Hematopoietic multipotent progenitor cell treated with erythropoietin and hydrocortisone succinate and interleukin-3 and kit ligand, for 8 days (in vitro differentiated cells): ENCODE measurements around the gene P2RX4.
"Not testable (repeated sequence)": the region's sequence is repeated elsewhere in the genome, so short reads cannot be mapped to it uniquely, and the experiment has no call there.

ENCODE experiments used
- DNase-seq: peaks from one replicate; pipeline ENCODE4 v3.0.0-alpha.2; 2015

Gene P2RX4

DNA sequence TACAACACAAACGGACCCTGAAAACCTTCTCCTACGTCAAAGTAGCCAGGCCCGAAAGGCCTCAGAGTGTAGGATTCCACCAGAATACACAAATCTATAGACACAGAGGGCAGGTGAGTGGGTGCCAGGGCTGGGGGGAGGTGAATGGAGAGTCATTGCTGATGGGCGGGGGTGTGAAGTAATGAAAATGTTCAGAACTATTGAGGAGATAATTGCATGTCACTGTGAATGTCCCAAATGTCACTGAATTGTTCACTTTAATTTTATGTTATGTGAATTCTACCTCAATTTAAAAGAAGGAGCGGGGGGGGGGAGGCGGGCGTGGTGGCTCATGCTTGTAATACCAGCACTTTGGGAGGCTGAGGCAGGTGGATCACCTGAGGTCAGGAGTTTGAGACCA lies 36.0 kb downstream of the P2RX4 start:
- no peak for DNase-seq

DNA sequence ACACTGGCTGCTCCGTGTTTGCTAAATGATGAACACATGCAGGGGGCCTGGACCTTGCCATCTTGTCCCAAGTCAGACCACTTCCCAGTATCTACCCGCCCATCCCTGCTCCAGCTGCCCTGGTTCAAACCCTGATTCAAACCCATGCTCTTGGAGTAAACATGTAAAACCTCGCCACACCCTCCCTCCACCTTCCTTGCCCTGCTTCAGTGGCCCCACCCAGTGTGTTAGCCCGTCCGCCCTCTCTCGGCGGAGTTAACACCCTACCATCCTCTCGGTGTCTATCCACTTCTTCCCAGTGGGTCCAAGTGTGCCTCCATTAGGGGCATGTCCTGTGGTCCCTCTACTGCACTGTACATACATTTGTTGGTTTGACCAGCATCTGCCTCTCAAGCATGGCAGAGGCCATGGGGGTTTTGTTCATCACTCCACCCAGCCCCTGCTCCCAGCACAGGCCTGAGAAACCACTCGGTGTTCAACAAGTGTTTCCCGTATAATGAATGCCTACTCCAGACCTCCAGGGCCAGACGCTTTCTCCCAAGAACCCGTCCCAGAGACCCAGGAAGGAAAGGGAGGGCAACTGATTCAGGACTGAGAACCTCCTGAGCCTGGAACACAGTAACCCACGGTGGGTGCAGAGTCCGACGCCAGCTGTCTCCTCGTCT lies 37.1 kb downstream of the P2RX4 start:
- DNase-seq = no peak

DNA sequence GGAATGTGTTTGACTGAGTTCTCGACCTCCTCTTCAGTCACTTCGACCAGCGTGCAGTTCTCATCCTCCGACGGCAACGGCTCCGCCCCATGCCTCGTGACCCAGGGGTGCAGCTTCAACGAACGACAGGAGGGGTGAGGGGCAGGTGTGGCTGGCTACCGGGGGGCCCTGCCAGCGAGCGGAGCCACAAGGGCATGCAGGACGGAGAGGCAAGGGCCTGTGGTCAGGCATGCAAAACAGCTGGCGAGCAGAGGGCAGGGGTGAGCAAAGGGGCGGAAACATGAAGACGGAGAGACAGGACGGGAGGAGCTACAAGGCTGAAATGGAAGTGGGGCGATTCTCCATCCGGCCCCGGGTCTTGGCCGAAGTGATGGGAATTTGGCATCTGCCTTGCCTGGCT lies 38.7 kb downstream of the P2RX4 start:
- DNase-seq = no peak

DNA sequence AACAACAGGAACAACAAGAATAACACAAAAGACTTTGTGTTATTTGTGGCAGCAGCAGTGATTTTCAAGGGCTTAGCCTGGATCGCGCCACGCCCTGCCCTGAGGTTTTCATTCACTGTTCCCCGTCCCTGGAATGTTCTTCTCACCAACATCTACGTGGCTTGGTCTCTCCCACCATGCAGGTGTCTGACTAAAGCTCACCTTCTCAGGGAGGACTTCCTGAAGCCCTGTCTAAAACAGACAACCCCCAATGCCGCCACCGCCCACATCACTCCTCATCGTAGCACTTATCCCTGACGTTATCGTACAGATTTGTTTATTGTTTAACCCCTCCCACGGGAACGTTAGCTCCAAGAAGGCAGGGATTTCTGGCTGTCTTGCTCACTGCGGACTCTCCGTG lies 40.4 kb downstream of the P2RX4 start:
- no peak for DNase-seq

DNA sequence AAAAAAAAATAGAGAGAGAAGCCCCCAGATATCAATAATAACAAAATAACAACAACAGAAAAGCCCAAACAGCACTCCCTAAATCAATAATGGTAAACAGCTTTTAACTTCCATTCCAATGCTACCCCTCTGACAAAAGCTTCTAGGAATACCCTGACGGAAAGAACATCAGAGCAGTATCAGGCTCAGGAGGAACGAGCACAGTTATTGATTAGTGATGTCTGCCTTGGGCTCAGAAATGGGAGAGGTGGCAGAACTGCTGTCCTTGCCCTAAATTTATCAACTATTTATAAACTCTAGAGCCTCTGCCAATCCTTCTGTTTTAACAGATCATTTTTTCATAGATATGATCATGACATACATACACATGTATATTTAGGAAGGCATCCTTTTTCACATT lies 41.9 kb downstream of the P2RX4 start:
- no peak for DNase-seq

DNA sequence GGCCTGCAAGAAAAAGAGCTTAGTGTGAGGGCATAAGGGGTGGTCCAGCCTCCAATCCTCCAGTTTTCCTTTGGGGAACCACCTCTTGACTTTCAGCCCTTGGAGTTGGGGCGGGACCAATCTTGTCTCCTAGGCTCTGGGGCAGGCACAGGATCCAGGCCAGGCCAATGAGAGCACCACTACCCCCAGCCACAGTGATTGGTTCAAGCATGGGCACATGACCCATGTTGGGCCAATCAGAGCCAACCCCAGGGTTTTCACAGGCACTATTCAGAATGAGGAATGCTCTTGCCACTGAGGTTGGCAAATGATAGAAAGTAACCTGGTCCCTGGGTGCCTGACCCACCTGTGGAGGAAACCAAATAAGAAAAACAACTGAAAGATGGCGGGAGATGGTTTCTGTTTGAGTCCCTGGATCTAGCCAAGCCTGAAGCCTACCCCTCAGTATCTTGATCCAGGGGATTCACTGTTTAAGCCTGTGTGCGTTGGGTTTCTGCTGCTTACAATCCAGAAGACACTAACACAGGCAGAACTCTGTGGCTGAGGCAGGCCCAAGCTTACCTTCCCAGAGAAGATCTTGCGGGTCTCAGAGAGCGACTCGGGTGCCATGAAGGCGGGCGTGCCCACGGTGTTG lies 42.9 kb downstream of the P2RX4 start:
- DNase-seq = no peak

DNA sequence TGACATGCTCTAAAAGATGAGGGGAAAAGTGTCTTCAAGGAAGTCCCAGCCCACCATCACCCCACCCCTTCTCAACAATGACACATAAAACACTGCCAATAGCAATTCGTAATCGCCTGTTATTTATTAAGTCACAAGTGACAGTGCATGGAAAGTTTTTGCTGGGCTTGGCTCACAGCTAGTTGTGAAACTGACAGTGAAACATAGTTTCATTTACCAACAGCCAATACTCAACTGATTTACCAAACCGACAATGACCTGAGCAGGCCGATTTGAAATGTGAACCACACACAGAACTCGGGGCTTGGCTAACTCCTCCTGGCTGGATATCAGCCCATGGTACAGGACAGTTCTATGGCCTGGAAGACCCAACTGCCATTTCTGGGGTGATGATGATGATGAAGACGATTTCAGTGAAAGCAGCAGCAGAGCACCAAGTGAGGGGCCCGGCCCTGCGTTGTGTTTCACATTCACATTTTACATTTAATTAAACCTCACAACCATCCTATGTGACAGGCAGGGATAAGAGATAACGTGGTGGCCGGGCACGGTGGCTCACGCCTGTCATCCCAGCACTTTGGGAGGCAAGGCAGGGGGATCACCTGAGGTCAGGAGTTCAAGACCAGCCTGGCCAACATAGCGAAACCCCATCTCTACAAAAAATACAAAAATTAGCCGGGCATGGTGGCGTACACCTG lies 43.9 kb downstream of the P2RX4 start:
- DNase-seq = no peak

DNA sequence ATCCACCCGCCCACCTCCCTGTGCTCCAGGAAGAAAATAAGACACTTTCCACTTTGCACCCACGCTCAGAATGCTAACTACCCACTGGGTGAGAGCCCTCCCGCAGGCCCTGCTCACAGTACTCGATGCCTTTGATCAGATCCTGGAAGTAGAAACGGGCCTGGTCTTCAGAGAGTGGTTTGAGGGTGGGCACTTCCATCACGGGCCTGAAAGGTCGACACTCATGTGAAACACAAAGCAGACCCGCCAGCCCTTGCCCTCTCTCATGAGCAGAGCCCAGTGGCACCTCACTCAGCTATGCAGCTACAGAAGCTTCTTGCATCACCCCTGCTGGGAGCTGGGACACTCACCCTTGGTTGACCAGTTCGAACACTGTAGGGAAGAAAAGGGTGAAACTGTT lies 45.5 kb downstream of the P2RX4 start:
- DNase-seq = no peak

DNA sequence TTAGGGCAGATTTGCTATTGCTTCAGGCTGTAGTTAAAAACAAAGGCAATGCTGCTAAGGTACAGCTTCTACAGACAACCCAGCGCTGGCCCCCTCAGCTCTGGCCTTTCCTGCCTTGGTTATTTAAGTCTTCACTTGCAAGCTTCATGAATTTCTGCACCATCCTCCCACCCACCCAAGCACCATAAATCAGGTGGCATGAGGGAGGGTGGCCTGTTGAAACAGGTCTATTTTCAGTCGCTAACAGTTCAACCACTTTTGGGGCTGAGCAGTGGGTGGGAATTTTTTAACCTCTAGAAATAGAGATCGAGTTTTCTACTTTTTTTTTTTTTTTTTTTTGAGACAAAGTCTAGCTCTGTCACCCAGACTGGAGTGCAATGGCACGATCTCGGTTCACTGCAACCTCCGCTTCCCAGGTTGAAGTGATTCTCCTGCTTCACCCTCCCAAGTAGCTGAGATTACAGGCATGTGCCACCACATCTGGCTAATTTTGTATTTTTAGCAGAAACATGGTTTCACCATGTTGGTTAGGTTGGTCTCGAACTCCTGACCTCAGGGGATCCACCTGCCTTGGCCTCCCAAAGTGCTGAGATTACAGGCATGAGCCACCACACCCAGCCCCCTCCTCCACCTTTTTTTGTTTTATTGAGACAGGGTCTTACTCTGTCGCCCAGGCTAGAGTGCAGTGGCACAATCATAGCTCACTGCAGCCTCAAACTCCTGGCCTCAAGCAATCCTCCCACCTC lies 47.9 kb downstream of the P2RX4 start:
- DNase-seq = not testable (repeated sequence)

DNA sequence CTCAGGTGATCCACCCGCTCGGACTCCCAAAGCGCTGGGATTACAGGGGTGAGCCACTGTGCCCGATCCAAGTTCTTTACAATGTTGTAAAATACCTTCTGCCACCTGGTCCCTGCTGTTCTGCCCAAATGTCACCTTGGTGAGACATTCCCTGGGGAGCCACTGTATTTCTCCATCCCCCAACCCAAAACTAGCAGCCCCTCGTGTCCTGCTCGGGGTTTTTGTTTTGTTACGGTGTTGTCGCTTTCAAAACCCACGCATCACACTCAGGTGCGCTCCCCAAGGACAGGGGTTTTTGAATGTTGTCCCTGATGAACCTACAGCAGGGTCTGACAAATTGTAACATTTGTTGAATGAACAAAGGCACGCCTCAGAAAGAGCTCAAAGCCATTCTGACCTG lies 49.1 kb downstream of the P2RX4 start:
- DNase-seq = no peak

DNA sequence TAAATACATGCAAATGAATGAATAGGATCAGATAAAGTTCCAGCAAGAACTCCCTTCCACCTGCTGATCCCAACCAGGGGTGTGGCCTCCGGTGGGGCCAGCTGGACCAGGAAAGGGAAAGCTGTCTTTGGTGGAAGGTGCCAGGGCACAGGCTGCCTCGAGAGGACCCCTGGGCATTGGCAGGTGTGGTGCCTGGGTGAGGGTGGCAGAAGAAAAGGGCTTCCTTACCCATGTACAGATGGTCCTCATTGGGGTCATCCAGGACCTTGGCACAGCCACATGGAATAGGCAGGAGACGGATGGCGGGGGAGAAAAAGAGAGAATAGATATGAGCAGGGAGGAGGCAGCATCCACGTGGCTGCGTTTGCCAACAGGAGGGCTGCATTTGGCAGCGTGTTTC lies 50.2 kb downstream of the P2RX4 start:
- no peak for DNase-seq

DNA sequence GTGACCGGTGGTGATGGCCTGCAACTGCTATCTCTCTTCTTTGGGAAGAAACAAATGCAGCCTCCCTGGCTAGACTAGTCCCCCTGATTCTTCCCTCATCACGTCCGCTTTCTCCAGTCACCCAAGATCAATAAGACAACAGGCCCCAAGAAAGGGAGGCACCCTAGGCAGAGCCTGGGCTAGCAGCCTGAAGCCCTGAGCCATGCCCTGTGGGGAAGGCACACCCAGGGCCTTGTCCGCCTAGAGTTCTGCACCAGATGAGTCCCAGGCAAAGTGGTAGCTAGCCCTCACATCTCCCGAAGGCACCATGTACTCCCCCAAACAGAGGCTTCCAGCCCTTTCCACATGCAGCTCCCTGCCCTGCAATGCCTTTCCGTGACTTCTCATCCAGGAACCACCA lies 51.5 kb downstream of the P2RX4 start:
- DNase-seq = no peak

DNA sequence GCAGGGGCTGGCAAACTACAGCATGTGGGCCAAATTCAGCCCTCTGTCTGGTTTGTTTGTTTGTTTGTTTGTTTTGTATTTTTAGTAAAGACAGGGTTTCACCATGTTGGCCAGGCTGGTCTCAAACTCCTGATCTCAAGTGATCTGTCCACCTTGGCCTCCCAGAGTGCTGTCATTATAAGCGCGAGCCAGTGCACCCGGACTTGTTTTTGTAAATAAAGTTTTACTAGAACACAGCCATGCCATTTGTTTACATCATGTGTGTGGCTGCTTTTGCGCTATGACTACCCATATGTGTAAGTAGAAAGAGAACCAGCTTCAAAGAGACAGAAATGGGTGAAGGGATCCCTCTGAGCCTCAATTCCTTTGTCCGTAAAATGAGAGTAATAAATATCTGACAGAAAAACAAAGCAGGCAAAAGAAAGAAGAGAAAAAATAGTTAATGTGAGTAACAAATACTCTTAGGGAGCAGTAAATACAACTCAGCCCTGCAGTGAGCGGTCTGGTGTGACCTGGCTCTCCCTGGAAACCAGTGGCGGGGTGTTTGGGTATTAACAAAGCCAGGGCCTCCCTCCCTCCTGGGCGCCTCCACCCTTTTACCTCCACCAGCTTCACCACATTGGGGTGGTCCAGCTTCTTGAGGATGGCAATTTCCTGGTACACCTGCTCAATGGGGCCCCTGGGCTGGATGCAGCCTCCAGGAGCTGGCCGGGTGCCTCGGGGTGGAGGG lies 53.4 kb downstream of the P2RX4 start:
- DNase-seq = no peak

DNA sequence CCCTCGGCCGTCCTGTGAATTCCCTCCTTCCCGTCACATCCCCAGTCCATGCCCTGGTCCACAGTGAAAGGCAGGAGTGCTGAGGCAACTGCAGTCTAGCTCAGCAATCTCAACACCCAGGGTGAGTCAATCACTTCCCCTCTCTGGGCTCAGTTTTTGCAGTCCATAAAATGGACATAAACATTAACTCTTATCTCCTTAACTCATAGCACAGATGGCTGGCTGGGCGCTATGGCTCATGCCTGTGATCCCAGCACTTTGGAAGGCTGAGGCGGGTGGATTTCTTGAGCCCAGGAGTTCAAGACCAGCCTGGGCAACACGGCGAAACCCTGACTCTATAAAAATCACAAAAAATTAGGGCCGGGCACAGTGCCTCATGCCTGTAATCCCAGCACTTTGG lies 54.2 kb downstream of the P2RX4 start:
- DNase-seq = no peak

DNA sequence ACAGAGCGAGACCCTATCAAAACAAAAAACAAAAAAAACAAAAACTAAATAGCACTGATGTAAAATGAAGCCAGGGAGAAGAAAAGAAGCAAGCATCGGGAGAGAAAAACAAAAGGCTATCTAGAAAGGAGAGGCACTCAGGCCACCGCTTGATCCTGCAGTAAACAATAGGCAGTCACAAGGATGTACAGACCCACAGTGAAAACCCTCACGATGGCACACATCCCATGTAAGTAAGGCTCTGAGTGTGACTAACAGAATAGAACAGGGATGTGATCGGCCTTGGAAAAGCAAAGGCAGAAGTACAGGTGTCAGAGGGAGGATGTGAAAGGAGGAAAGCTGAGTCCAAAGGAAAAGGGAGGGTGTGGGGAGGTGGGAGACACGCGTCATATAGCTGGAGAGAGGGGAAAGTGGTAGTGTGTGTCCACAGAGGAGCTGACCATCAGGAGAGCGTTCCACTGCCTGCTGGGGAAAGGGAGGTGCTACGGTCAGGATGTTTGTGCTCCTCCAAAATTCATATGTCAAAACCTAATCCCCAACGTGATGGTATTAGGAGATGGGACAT lies 55.1 kb downstream of the P2RX4 start:
- no peak for DNase-seq

DNA sequence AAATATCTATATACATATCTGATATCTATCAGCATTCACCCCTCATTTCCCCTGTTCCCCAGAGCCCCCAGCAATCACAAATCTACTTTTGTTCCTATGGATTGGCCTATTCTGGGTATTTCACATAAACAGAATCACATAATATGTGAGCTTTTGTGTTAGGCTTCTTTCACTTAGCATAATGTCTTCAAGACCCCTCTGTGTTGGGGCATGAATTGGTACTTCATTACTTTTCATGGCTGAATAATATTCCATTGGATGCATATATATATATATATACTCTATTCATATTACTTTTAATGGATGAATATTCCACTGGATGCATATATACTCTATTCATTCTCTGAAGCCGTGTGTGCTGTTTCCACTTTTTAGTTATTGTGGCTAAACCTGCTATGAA lies 57.9 kb downstream of the P2RX4 start:
- DNase-seq = no peak

DNA sequence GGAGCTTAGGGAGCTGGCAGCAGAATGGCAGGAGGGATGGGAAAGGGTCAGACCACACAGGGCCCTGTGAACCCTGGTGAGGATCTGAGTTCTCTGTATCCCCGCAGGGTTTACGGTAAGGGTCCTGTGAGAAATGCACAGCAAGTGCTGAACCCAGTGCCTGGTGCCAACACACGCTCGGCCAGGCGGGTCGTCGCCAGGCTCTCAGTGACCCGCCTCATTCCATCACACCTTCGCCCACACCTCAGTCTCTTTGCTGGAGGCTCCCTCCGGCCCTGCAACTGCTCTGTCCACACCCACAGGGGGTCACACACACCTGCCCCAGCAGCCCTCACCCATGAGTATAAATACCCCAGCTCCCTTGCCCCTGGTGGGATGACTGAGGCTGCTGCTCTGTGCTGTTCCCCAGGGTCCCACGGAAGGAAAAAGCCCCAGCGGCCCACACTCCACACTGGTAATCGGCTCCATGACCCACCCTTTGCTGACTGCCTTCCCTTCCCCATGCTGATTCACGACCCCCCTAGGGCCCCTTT lies 63.5 kb downstream of the P2RX4 start:
- no peak for DNase-seq

DNA sequence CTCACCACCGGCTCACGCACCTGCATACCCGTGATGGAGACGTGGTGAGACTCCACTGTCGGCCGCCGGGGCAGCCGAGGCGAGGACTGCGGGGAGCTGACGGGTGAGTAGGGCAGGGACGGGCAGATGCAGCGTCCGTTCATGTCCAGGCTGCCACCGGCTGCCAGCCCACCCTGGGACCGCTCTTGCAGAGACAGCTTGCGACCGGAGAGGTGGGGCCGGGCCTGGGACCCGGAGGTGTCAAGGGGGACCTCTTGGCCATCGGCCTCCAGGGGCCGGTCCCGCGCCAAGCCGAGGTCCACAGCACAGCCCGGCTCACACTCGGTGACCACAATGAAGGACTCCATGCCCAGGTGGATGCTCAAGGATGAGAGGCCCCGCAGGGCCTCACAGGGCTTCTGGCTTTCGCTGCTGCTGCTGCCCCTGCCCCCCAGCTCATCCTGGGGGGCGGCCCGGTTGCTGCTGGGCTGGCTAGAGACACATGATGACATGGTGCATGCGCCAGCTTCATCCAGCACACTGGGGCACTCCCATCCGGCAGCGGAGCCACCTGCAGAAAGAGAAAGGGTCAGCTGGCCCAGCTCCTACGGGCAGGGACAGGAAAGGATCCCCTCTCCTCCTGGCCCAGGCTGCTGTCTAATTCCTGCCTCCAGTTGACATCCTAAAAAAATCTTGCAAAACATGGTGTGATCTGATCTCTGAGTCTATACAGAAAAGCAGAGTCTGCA lies 64.3 kb downstream of the P2RX4 start:
- DNase-seq = no peak

DNA sequence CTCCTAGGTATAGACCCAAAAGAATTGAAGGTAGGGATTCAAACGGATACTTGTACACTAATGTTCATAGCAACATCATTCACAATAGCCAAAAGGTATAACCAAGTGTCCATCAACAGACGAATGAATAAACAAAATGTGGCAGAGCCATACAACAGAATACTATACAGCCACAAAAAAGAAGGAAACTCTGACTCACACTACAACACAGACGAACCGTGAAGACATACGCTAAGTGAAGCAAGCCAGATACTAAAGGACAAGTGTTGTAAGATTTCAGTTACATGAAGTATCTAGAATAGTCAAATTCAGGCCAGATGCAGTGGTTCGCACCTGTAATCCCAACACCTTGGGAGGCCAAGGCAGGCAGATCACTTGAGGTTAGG lies 67.4 kb downstream of the P2RX4 start:
- no peak for DNase-seq

DNA sequence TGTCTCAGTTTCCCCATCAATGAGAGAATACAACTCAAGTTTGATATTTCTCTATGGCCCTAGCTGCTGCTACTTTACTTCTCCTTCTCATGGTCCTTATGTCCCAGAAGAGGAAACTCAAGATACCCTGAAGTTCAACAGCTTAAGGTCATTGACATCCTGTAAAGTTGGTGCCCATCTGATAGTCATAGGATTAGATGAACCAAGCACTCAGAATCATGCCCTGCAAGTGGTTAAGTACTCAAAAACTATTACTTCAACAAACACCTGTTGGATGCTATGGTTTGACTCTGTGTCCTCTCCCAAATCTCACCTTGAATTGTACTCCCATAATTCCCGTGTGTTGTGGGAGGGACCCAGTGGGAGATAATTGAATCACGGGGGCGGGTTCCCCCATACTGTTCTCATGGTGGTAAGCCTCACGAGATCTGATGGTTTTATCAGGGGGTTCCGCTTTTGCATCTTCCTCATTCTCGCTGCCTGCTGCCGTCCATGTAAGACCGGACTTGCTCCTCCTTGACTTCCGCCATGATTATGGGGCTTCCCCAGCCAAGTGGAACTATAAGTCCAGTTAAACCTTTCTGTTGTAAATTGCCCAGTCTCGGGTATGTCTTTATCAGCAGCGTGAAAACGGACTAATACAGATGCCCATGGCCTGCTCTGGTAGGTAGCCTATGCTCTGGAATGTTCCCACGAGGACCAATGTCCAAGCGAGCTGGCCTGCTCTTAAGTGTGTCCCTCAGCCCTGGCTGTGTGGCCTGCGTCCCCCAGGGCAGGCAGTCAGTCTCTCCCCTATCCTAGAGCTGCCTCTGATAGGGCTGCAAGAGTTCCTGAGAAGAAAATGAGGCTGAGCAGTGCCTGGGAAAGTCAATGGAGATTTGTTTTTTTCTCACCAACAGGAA lies 68.5 kb downstream of the P2RX4 start:
- no peak for DNase-seq

DNA sequence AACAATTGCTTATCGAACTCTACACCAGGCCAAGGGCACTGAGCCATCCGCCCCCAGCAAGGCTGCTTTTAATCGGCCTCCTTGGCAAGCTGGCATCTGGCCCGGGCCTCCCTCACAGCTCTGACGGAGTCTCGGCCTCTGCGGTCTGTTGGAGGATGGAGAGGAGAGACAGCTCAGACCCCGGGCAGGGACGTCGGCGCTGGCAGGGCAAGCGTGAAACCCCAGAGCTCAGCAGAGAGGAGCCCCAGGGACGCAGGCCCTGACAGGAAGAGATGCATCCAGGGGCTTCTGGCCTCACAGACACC lies 69.1 kb downstream of the P2RX4 start:
- DNase-seq = peak; percentile 32
